Parathyroid adenoma (tissue), 2 donors: ENCODE results near the gene ETHE1.

Experiments
- H2AFZ ChIP-seq: fragments of 300-600 bp; sonication (generic); one replicate; pipeline ENCODE4 v1.7.0; 2017; ENCODE audit warnings: antibody characterized with exemption, mild to moderate bottlenecking
- H3K27ac ChIP-seq: fragments of 300-600 bp; sonication (generic); one replicate; pipeline ENCODE4 v1.7.0; 2017
- H3K27me3 ChIP-seq: fragments of 300-600 bp; sonication (generic); one replicate; pipeline ENCODE4 v1.7.0; 2017; ENCODE audit warnings: low read length; ENCODE audit not compliant: control insufficient read depth, insufficient read depth
- H3K36me3 ChIP-seq: fragments of 300-600 bp; sonication (generic); one replicate; pipeline ENCODE4 v1.7.0; 2017; ENCODE audit warnings: low read length; ENCODE audit not compliant: control insufficient read depth, insufficient read depth
- H3K4me1 ChIP-seq: fragments of 300-600 bp; sonication (generic); one replicate; pipeline ENCODE4 v1.7.0; 2017; ENCODE audit warnings: control low read depth
- H3K4me2 ChIP-seq: fragments of 300-600 bp; sonication (generic); one replicate; pipeline ENCODE4 v1.7.0; 2017; ENCODE audit warnings: low read length
- H3K4me3 ChIP-seq: fragments of 300-600 bp; sonication (generic); one replicate; pipeline ENCODE4 v1.7.0; 2017; ENCODE audit warnings: low read depth, low read length
- H3K79me2 ChIP-seq: fragments of 300-600 bp; sonication (generic); one replicate; pipeline ENCODE4 v1.7.0; 2017; ENCODE audit warnings: control low read depth
- H3K9ac ChIP-seq: fragments of 300-600 bp; sonication (generic); one replicate; pipeline ENCODE4 v1.7.0; 2017; ENCODE audit warnings: mild to moderate bottlenecking
- H3K9me3 ChIP-seq: fragments of 300-600 bp; sonication (generic); one replicate; pipeline ENCODE4 v1.7.0; 2017; ENCODE audit warnings: low read length; ENCODE audit not compliant: control insufficient read depth
- CTCF ChIP-seq: fragments of 300-600 bp; sonication (generic); IDR thresholded peaks from one replicate; pipeline ENCODE4 v1.7.0; 2017; ENCODE audit warnings: antibody characterized with exemption, mild to moderate bottlenecking
- donor health status: primary hyperparathyroidism.

Gene ETHE1

GRCh38 chr19:43471091-43471490 is 55.9 kb downstream of the ETHE1 start:
- no peak overlapping the region for H3K27ac ChIP-seq
- H3K4me3 ChIP-seq: no peak overlapping the region
- H2AFZ ChIP-seq: no peak overlapping the region
- H3K27me3 ChIP-seq: no peaks in the 10 kb centered on the region
- H3K36me3 ChIP-seq: no peaks in the 10 kb centered on the region
- TF ChIP-seq CTCF: no peak
- H3K9ac ChIP-seq: no peak overlapping the region
- H3K4me1 ChIP-seq: no peaks in the 10 kb centered on the region
- no peaks in the 10 kb centered on the region for H3K79me2 ChIP-seq
- H3K9me3 ChIP-seq: no peaks in the 10 kb centered on the region
- no peak overlapping the region for H3K4me2 ChIP-seq

GRCh38 chr19:43470288-43470687 is 56.7 kb downstream of the ETHE1 start:
- Histone ChIP-seq H3K27me3 (no peaks in the 10 kb centered on the region), H3K9me3 (no peaks in the 10 kb centered on the region), H3K4me2 (no peak overlapping the region), H3K4me3 (no peak overlapping the region), H2AFZ (no peak overlapping the region), H3K4me1 (no peaks in the 10 kb centered on the region), H3K9ac (no peak overlapping the region), H3K27ac (no peak overlapping the region), H3K36me3 (no peaks in the 10 kb centered on the region), H3K79me2 (no peaks in the 10 kb centered on the region)
- no peak for TF ChIP-seq CTCF

- no peak for TF ChIP-seq CTCF
- Histone ChIP-seq H3K36me3 (no peaks in the 10 kb centered on the region), H3K4me3 (no peak overlapping the region), H3K9ac (no peak overlapping the region), H3K9me3 (no peaks in the 10 kb centered on the region), H3K4me1 (no peaks in the 10 kb centered on the region), H3K27ac (no peak overlapping the region), H3K4me2 (no peak overlapping the region), H3K79me2 (no peaks in the 10 kb centered on the region), H2AFZ (no peak overlapping the region), H3K27me3 (no peaks in the 10 kb centered on the region)
Measured at GRCh38 chr19:43469160-43469480, 57.9 kb downstream of the ETHE1 start.

- TF ChIP-seq CTCF: no peak
- H2AFZ ChIP-seq: no peak overlapping the region
- no peak overlapping the region for H3K9ac ChIP-seq
- no peaks in the 10 kb centered on the region for H3K36me3 ChIP-seq
- H3K9me3 ChIP-seq: no peaks in the 10 kb centered on the region
- H3K4me3 ChIP-seq: no peak overlapping the region
- no peaks in the 10 kb centered on the region for H3K27me3 ChIP-seq
- no peak overlapping the region for H3K4me2 ChIP-seq
- H3K4me1 ChIP-seq: no peaks in the 10 kb centered on the region
- no peaks in the 10 kb centered on the region for H3K79me2 ChIP-seq
- no peak overlapping the region for H3K27ac ChIP-seq
Measured at GRCh38 chr19:43468354-43469159, 58.4 kb downstream of the ETHE1 start.

- Histone ChIP-seq H3K79me2 (no peaks in the 10 kb centered on the region), H3K27me3 (no peaks in the 10 kb centered on the region), H3K9me3 (no peaks in the 10 kb centered on the region), H3K4me3 (no peak overlapping the region), H2AFZ (no peak overlapping the region), H3K36me3 (no peaks in the 10 kb centered on the region), H3K27ac (no peak overlapping the region), H3K4me2 (no peak overlapping the region), H3K4me1 (no peaks in the 10 kb centered on the region), H3K9ac (no peak overlapping the region)
- TF ChIP-seq CTCF: no peak
Measured at GRCh38 chr19:43467730-43468129, 59.3 kb downstream of the ETHE1 start.
